Cardiac fibroblast (primary cell): Measurements from ENCODE around the gene DAB2.

Experiments used
- DNase-seq, 2 donors: peaks; one replicate each; pipeline versions ENCODE4 v3.0.0 to v3.0.0-alpha.2; 2010; ENCODE audit warnings: low read depth in 2 of 2
- H3K4me3 ChIP-seq, 2 donors: replicated peaks in 1 of 2; 1 replicate in 1 of 2; 2 replicates in 1 of 2; pipeline ENCODE4 v1.5.1; 2011; ENCODE audit warnings: low read depth in 2 of 2, low read length in 2 of 2, mild to moderate bottlenecking in 2 of 2, moderate library complexity in 1 of 2
- TF ChIP-seq, protein P1 (sequence below): IDR thresholded peaks from one replicate; pipeline ENCODE4 v1.5.1; 2011; ENCODE audit warnings: low read depth, mild to moderate bottlenecking, low read length, inconsistent platforms

DAB2 gene

GRCh38 chr5:39367711-39368110 lies 57.1 kb downstream of the DAB2 start:
- no peak overlapping the region for H3K4me3 ChIP-seq
- DNase-seq = no peak
- TF ChIP-seq, protein P1, sequence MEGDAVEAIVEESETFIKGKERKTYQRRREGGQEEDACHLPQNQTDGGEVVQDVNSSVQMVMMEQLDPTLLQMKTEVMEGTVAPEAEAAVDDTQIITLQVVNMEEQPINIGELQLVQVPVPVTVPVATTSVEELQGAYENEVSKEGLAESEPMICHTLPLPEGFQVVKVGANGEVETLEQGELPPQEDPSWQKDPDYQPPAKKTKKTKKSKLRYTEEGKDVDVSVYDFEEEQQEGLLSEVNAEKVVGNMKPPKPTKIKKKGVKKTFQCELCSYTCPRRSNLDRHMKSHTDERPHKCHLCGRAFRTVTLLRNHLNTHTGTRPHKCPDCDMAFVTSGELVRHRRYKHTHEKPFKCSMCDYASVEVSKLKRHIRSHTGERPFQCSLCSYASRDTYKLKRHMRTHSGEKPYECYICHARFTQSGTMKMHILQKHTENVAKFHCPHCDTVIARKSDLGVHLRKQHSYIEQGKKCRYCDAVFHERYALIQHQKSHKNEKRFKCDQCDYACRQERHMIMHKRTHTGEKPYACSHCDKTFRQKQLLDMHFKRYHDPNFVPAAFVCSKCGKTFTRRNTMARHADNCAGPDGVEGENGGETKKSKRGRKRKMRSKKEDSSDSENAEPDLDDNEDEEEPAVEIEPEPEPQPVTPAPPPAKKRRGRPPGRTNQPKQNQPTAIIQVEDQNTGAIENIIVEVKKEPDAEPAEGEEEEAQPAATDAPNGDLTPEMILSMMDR = no peak

DNA sequence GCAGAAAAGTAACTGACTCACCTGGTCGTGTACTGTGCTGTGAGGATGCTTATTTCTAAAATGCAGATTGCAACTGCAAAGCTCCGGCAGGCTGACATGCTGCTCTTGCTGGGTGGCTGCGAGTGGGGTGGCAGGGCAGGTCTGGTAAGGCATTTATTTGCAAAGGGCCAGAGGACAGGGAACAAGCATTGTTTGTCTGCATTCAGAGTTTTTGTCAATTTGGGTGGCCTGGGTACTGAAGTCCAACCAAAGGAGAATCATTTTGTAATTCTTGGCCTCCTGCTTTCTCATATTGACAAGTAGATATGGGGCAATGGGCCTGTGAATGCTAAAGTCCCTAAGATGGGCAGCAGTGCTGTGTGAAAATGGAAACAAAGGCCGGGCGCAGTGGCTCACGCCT lies 60.4 kb downstream of the DAB2 start, which contains the start of gene C9:
C9 (minus strand) TSS at position 129 of the 400 bp plus-strand sequence; CDS start at position 98, 31 bp downstream.
- no peak within 1 kb of the TSS for H3K4me3 ChIP-seq
- TF ChIP-seq, protein P1 = no peak
- DNase-seq = no peak

GRCh38 chr5:39363217-39363616 lies 61.6 kb downstream of the DAB2 start:
- TF ChIP-seq, protein P1 = no peak
- no peak overlapping the region for H3K4me3 ChIP-seq
- DNase-seq = no peak

GRCh38 chr5:39362646-39363045 lies 62.1 kb downstream of the DAB2 start:
- no peak for DNase-seq
- no peak overlapping the region for H3K4me3 ChIP-seq
- TF ChIP-seq, protein P1 = no peak

GRCh38 chr5:39361306-39361705 lies 63.5 kb downstream of the DAB2 start:
- no peak for DNase-seq
- no peak overlapping the region for H3K4me3 ChIP-seq
- TF ChIP-seq, protein P1 = no peak

DNA sequence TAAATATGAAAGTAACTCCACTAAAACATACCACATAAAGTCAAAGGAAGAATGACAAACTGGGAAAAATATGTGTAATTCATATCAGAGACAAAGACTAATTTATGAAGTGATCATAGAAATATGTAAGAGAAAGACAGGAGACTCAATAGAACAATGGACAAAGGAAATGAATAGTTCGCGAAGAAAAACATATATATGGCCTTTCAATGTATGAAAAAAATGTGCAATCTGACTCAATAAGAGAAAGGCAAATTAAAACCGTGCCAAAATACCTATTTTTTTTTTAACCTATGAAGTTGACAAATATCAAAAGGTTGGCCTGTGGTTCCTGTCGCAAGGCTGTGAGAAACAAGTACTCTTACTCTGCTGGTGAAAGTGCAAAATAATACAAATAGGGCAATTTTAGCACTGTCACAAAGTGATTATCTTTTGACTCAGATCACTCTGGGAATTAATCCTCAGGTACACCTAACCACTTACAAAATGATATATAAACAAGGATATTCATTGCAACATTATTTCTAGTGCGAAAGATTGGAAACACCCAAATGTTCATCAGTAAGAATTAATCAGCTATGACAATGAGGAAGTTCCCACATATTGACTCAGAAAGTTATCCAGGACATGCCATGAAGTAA lies 64.2 kb downstream of the DAB2 start:
- TF ChIP-seq, protein P1 = no peak
- DNase-seq = peak in 1 of 2 donors; percentile 84
- H3K4me3 ChIP-seq = no peak overlapping the region

- no peak for DNase-seq
- H3K4me3 ChIP-seq = no peak overlapping the region
- TF ChIP-seq, protein P1 = no peak
Measured at GRCh38 chr5:39356263-39356662, 68.5 kb downstream of the DAB2 start.
